Effector memory CD4-positive, alpha-beta T cell (primary cell): ENCODE data around the gene RGS6.

Experiments used
- DNase-seq, 3 donors: peaks; one replicate each; pipeline ENCODE4 v3.0.0-alpha.2; 2020
- H3K27ac ChIP-seq: 2 replicates; pipeline ENCODE4 v1.7.0; 2013; ENCODE audit warnings: mild to moderate bottlenecking, low read length, moderate library complexity; ENCODE audit not compliant: insufficient read depth, poor library complexity, severe bottlenecking
- H3K27me3 ChIP-seq: replicated peaks from 2 replicates; pipeline ENCODE4 v1.7.0; 2013; ENCODE audit warnings: mild to moderate bottlenecking, low read length; ENCODE audit not compliant: insufficient read depth, control insufficient read depth, poor library complexity, severe bottlenecking
- H3K36me3 ChIP-seq: 2 replicates; pipeline ENCODE4 v1.7.0; 2013; ENCODE audit warnings: mild to moderate bottlenecking, low read length, moderate library complexity; ENCODE audit not compliant: control insufficient read depth, insufficient read depth
- H3K4me1 ChIP-seq: 2 replicates; pipeline ENCODE4 v1.7.0; 2013; ENCODE audit warnings: low read length, mild to moderate bottlenecking; ENCODE audit not compliant: control insufficient read depth, insufficient read depth, poor library complexity, severe bottlenecking
- H3K4me3 ChIP-seq: 2 replicates; pipeline ENCODE4 v1.7.0; 2013; ENCODE audit warnings: low read length, low read depth, mild to moderate bottlenecking; ENCODE audit not compliant: insufficient read depth, poor library complexity, severe bottlenecking
- H3K9me3 ChIP-seq: 2 replicates; pipeline ENCODE4 v1.7.0; 2013; ENCODE audit warnings: mild to moderate bottlenecking, low read length, moderate library complexity; ENCODE audit not compliant: control insufficient read depth

Gene RGS6

GRCh38 chr14:72555609-72556000 is 623.4 kb downstream of the RGS6 start:
- Histone ChIP-seq H3K27me3 (no peaks in the 10 kb centered on the region), H3K4me1 (no peaks in the 10 kb centered on the region), H3K9me3 (no peaks in the 10 kb centered on the region), H3K27ac (no peak overlapping the region), H3K36me3 (no peaks in the 10 kb centered on the region), H3K4me3 (no peak overlapping the region)
- no peak for DNase-seq

GRCh38 chr14:72557671-72558070 is 625.4 kb downstream of the RGS6 start:
- H3K27me3 ChIP-seq: no peaks in the 10 kb centered on the region
- H3K27ac ChIP-seq: no peak overlapping the region
- H3K4me3 ChIP-seq: no peak overlapping the region
- H3K36me3 ChIP-seq: no peaks in the 10 kb centered on the region
- H3K4me1 ChIP-seq: no peaks in the 10 kb centered on the region
- no peak for DNase-seq
- no peaks in the 10 kb centered on the region for H3K9me3 ChIP-seq

GRCh38 chr14:72558721-72559120 is 626.5 kb downstream of the RGS6 start:
- no peak overlapping the region for H3K27ac ChIP-seq
- no peak for DNase-seq
- H3K27me3 ChIP-seq: no peaks in the 10 kb centered on the region
- no peaks in the 10 kb centered on the region for H3K4me1 ChIP-seq
- H3K36me3 ChIP-seq: no peaks in the 10 kb centered on the region
- no peak overlapping the region for H3K4me3 ChIP-seq
- H3K9me3 ChIP-seq: no peaks in the 10 kb centered on the region

- Histone ChIP-seq H3K4me3 (no peak overlapping the region), H3K27me3 (no peaks in the 10 kb centered on the region), H3K36me3 (no peaks in the 10 kb centered on the region), H3K4me1 (no peaks in the 10 kb centered on the region), H3K9me3 (no peaks in the 10 kb centered on the region), H3K27ac (no peak overlapping the region)
- DNase-seq: no peak
These were observed 627.0 kb downstream of the RGS6 start for GRCh38 chr14:72559202-72559601.

GRCh38 chr14:72559669-72560255 is 627.5 kb downstream of the RGS6 start:
- Histone ChIP-seq H3K27me3 (no peaks in the 10 kb centered on the region), H3K4me3 (no peak overlapping the region), H3K4me1 (no peaks in the 10 kb centered on the region), H3K9me3 (no peaks in the 10 kb centered on the region), H3K36me3 (no peaks in the 10 kb centered on the region), H3K27ac (no peak overlapping the region)
- no peak for DNase-seq

- H3K9me3 ChIP-seq: no peaks in the 10 kb centered on the region
- no peaks in the 10 kb centered on the region for H3K27me3 ChIP-seq
- H3K27ac ChIP-seq: no peak overlapping the region
- no peaks in the 10 kb centered on the region for H3K4me1 ChIP-seq
- no peaks in the 10 kb centered on the region for H3K36me3 ChIP-seq
- no peak for DNase-seq
- no peak overlapping the region for H3K4me3 ChIP-seq
These were observed 628.1 kb downstream of the RGS6 start for GRCh38 chr14:72560331-72560730.

GRCh38 chr14:72560889-72561493 is 628.8 kb downstream of the RGS6 start:
- no peaks in the 10 kb centered on the region for H3K4me1 ChIP-seq
- no peaks in the 10 kb centered on the region for H3K9me3 ChIP-seq
- H3K4me3 ChIP-seq: no peak overlapping the region
- H3K27ac ChIP-seq: no peak overlapping the region
- H3K27me3 ChIP-seq: no peaks in the 10 kb centered on the region
- no peaks in the 10 kb centered on the region for H3K36me3 ChIP-seq
- no peak for DNase-seq

- H3K4me1 ChIP-seq: no peaks in the 10 kb centered on the region
These were observed 630.1 kb downstream of the RGS6 start for GRCh38 chr14:72562300-72562699.

GRCh38 chr14:72563676-72564075 is 631.4 kb downstream of the RGS6 start:
- H3K4me1 ChIP-seq: no peaks in the 10 kb centered on the region
- H3K36me3 ChIP-seq: no peaks in the 10 kb centered on the region
- H3K27ac ChIP-seq: no peak overlapping the region
- no peaks in the 10 kb centered on the region for H3K27me3 ChIP-seq
- DNase-seq: no peak
- H3K9me3 ChIP-seq: no peaks in the 10 kb centered on the region
- no peak overlapping the region for H3K4me3 ChIP-seq

More at GRCh38 chr14:72562300-72562699, 630.1 kb downstream of the RGS6 start:
- Histone ChIP-seq H3K27me3 (no peaks in the 10 kb centered on the region), H3K9me3 (no peaks in the 10 kb centered on the region), H3K27ac (no peak overlapping the region), H3K4me3 (no peak overlapping the region), H3K36me3 (no peaks in the 10 kb centered on the region)
- no peak for DNase-seq

- H3K27me3 ChIP-seq: no peaks in the 10 kb centered on the region
- no peaks in the 10 kb centered on the region for H3K9me3 ChIP-seq
- DNase-seq: no peak
- no peak overlapping the region for H3K27ac ChIP-seq
- H3K4me3 ChIP-seq: no peak overlapping the region
- H3K36me3 ChIP-seq: no peaks in the 10 kb centered on the region
- no peaks in the 10 kb centered on the region for H3K4me1 ChIP-seq
These were observed 632.9 kb downstream of the RGS6 start for GRCh38 chr14:72565149-72565559.
